H1 (cell line): Measurements from ENCODE around the gene BPIFB2.

ENCODE experiments used
- CBX5 ChIP-seq: fragments of 300-800, 300-1000 bp; sonication (generic); IDR thresholded peaks from 2 replicates; pipeline ENCODE4 v1.7.1; 2016; ENCODE audit warnings: antibody characterized with exemption, low read length, low read depth
- CHD1 ChIP-seq: IDR thresholded peaks from 2 replicates; pipeline ENCODE4 v1.6.1; 2012; ENCODE audit warnings: low read depth, low read length, improper control_type of control experiment
- JUND ChIP-seq: IDR thresholded peaks from 2 replicates; pipeline ENCODE4 v1.6.1; 2011; ENCODE audit warnings: mild to moderate bottlenecking, improper control_type of control experiment, low read length
- NRF1 ChIP-seq: IDR thresholded peaks from 2 replicates; pipeline ENCODE4 v1.6.1; 2011; ENCODE audit warnings: mild to moderate bottlenecking, low read depth, low read length, improper control_type of control experiment
- PHF8 ChIP-seq: fragments of 200-600 bp; sonication (generic); conservative IDR thresholded peaks from 2 replicates; pipeline ENCODE4 v1.7.1; 2012; ENCODE audit warnings: low read depth, mild to moderate bottlenecking, inconsistent platforms, low read length, moderate library complexity
- POLR2A ChIP-seq, 2 experiments: IDR thresholded peaks; 1 replicate in 1 of 2; 2 replicates in 1 of 2; pipeline ENCODE4 v1.6.1; 2011; ENCODE audit warnings: low read depth in 2 of 2, low read length in 2 of 2, mild to moderate bottlenecking in 2 of 2; ENCODE audit errors: control extremely low read depth in 1 of 2
- POLR2AphosphoS5 ChIP-seq: IDR thresholded peaks from 2 replicates; pipeline ENCODE4 v1.6.1; 2011; ENCODE audit warnings: low read depth, low read length
- RAD21 ChIP-seq, 2 experiments: IDR thresholded peaks in 1 of 2; conservative IDR thresholded peaks in 1 of 2; 2 replicates each; pipeline ENCODE4 v1.6.1; 2011; ENCODE audit warnings: low read depth in 2 of 2, low read length in 2 of 2, improper control_type of control experiment in 1 of 2, inconsistent platforms in 1 of 2, mild to moderate bottlenecking in 1 of 2, moderate library complexity in 1 of 2
- SAP30 ChIP-seq: fragments of 300-600 bp; sonication (generic); IDR thresholded peaks from 2 replicates; pipeline ENCODE4 v1.7.1; 2012; ENCODE audit warnings: low read length, moderate library complexity, mild to moderate bottlenecking, inconsistent platforms; ENCODE audit not compliant: insufficient read depth, insufficient replicate concordance
- TCF12 ChIP-seq: IDR thresholded peaks from 2 replicates; pipeline ENCODE4 v1.6.1; 2011; ENCODE audit warnings: low read depth, mild to moderate bottlenecking, low read length
- TEAD4 ChIP-seq: IDR thresholded peaks from 2 replicates; pipeline ENCODE4 v1.6.1; 2012; ENCODE audit warnings: low read depth, low read length, inconsistent platforms, mixed read lengths
- TF ChIP-seq, protein P1 (sequence below), 3 experiments: IDR thresholded peaks; 1 replicate in 2 of 3; 2 replicates in 1 of 3; pipeline versions ENCODE4 v1.5.1 to v1.6.1; 2011; ENCODE audit warnings: low read length in 3 of 3, mild to moderate bottlenecking in 3 of 3, inconsistent platforms in 2 of 3, low read depth in 1 of 3, moderate library complexity in 1 of 3; ENCODE audit not compliant: insufficient read depth in 1 of 3; ENCODE audit errors: control extremely low read depth in 1 of 3
- TF ChIP-seq, protein P2 (sequence below): IDR thresholded peaks from 2 replicates; pipeline ENCODE4 v1.6.1; 2011; ENCODE audit warnings: low read depth, mild to moderate bottlenecking, low read length; ENCODE audit not compliant: insufficient read depth

DNA sequence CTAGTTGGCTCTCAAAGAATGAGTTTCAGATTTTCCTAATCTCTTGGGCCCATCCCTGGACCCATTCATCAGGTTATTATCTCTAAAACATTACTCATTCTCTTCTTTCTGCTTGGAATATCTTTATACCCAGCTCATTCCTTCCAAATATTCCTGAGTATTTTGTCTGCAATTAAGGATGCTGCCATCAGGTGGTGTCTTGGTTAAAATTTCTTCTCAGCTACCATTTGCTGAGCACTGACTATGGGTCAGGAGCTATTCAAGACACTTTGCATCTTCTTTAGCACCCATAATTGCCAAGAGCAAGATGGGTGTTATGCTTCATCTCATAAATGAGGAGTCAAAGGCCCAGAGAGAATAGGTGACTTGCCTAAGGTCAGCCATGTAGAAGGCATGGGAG lies 11.7 kb upstream of the BPIFB2 start:
- TF ChIP-seq TEAD4 (no peak), TCF12 (no peak), POLR2AphosphoS5 (no peak), PHF8 (no peak), CBX5 (no peak), POLR2A (IDR thresholded peaks at IDR 0.05; ENCODE audit: control extremely low read depth in 1 of 2, low read depth in 2 of 2, low read length in 2 of 2) (no peak), RAD21 (IDR thresholded peaks at IDR 0.05 in 1 of 2, conservative IDR thresholded peaks at IDR 0.05 in 1 of 2; ENCODE audit: low read depth in 2 of 2, low read length in 2 of 2) (peak; percentile 43 to 56), CHD1 (no peak), JUND (no peak), NRF1 (no peak), SAP30 (no peak)
- TF ChIP-seq, protein P1, sequence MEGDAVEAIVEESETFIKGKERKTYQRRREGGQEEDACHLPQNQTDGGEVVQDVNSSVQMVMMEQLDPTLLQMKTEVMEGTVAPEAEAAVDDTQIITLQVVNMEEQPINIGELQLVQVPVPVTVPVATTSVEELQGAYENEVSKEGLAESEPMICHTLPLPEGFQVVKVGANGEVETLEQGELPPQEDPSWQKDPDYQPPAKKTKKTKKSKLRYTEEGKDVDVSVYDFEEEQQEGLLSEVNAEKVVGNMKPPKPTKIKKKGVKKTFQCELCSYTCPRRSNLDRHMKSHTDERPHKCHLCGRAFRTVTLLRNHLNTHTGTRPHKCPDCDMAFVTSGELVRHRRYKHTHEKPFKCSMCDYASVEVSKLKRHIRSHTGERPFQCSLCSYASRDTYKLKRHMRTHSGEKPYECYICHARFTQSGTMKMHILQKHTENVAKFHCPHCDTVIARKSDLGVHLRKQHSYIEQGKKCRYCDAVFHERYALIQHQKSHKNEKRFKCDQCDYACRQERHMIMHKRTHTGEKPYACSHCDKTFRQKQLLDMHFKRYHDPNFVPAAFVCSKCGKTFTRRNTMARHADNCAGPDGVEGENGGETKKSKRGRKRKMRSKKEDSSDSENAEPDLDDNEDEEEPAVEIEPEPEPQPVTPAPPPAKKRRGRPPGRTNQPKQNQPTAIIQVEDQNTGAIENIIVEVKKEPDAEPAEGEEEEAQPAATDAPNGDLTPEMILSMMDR (IDR thresholded peaks at IDR 0.05; ENCODE audit: control extremely low read depth in 1 of 3, insufficient read depth in 1 of 3, low read depth in 1 of 3, low read length in 3 of 3) = peak in 2 of 3 experiments; percentile 37 to 47; a peak in 2 of 4 replicates
- TF ChIP-seq, protein P2, sequence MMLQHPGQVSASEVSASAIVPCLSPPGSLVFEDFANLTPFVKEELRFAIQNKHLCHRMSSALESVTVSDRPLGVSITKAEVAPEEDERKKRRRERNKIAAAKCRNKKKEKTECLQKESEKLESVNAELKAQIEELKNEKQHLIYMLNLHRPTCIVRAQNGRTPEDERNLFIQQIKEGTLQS = no peak
